ENCODE data around the gene STK10.

STK10 gene

DNA sequence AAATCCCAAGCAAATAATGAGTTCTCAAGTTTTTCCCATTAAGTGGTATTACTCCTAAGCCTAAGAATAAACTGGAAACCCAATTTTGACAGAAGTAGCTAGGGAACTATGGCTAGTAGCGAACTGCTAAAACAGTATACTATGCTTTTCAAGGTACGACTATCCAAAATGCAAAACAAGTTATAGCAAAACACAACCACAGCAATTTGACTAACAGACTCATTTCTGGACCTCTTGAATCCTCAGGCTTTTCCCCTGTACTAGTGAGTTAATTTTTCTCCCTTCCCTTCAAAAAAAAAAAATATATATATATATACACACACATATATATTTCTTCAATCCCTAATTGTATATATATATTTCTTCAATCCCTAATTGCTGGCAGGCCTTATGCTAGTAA is 188.9 kb downstream of the STK10 start:
- TF ChIP-seq CTCF (IDR thresholded peaks at IDR 0.05; ENCODE audit: control insufficient read depth, insufficient read depth, low read depth, low read length, missing control alignments) = no peak
- DNase-seq (ENCODE audit: low read depth) = no peak
- H3K4me3 ChIP-seq (ENCODE audit: control insufficient read depth, low read depth, low read length) = no peak overlapping the region

- no peak overlapping the region for H3K4me3 ChIP-seq (ENCODE audit: control insufficient read depth, low read depth, low read length)
- no peak for DNase-seq (ENCODE audit: low read depth)
- TF ChIP-seq CTCF (IDR thresholded peaks at IDR 0.05; ENCODE audit: control insufficient read depth, insufficient read depth, low read depth, low read length, missing control alignments) = no peak
Observed at GRCh38 chr5:171997011-171997410, 191.0 kb downstream of the STK10 start.

- no peak for TF ChIP-seq CTCF (IDR thresholded peaks at IDR 0.05; ENCODE audit: control insufficient read depth, insufficient read depth, low read depth, low read length, missing control alignments)
- DNase-seq (ENCODE audit: low read depth) = no peak
- no peak overlapping the region for H3K4me3 ChIP-seq (ENCODE audit: control insufficient read depth, low read depth, low read length)
Observed at GRCh38 chr5:171992813-171993212, 195.2 kb downstream of the STK10 start.

- H3K4me3 ChIP-seq (ENCODE audit: control insufficient read depth, low read depth, low read length) = no peak overlapping the region
- no peak for DNase-seq (ENCODE audit: low read depth)
- no peak for TF ChIP-seq CTCF (IDR thresholded peaks at IDR 0.05; ENCODE audit: control insufficient read depth, insufficient read depth, low read depth, low read length, missing control alignments)
Observed at GRCh38 chr5:171992305-171992704, 195.7 kb downstream of the STK10 start.
